ENCODE results near the gene KCNS1. TPM values are rescaled to one million over a fixed set of nuclear protein-coding genes. Genes with fewer than 3 reads are reported as not detected.

KCNS1 gene
- total and polyA plus RNA-seq, 2 of the 8 experiments (the other 6 are each of a cell fraction or from before 2014, with no cell fraction given) = 1.4 to 1.8 TPM

DNA sequence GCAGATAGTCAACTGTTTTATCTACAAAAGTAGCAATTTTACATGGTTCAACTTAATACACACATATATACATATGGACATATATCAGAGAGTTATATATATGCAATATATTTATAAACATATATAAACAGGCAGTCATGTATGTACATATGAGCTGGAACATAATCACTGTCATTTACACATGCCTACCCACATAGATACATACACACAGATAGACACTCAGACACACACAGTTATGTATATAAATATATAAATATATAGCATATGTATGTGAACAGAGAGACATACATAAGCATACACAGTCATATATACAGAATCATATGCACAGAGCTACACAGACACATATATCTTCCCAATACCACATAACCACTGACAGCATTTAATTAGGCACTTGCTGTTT is 11.8 kb upstream of the KCNS1 start:
- H2BK20ac ChIP-seq (ENCODE audit: low read length) = no peak overlapping the region
- H2BK15ac ChIP-seq (ENCODE audit: low read length) = no peak overlapping the region
- H3K9me3 ChIP-seq (ENCODE audit: insufficient read depth in 2 of 2, low read depth in 1 of 2, low read length in 1 of 2) = no peaks in the 10 kb centered on the region
- H3K4me3 ChIP-seq (ENCODE audit: extremely low read depth in 1 of 4, insufficient read depth in 2 of 4, low read depth in 3 of 4, low read length in 4 of 4) = no peak overlapping the region
- H3K27ac ChIP-seq (ENCODE audit: low read depth, low read length) = no peak overlapping the region
- no peaks in the 10 kb centered on the region for H3K27me3 ChIP-seq (replicated peaks in 1 of 4; ENCODE audit: control insufficient read depth in 3 of 4, extremely low read depth in 1 of 4, insufficient read depth in 3 of 4, low read length in 3 of 4)
- no peak overlapping the region for H2AK5ac ChIP-seq (ENCODE audit: low read depth, low read length)
- no peak overlapping the region for H2BK5ac ChIP-seq (ENCODE audit: low read depth, low read length)
- ChIA-PET CTCF (ENCODE audit: partially characterized antibody) (interaction anchor here (0.9 to 13.8 kb wide), 29 partner anchors 8 to 427 kb away, joined by 3 to 210 read pairs (median 5); partner anchors contain the start of genes KCNS1, RBPJL and WFDC12), POLR2A (ENCODE audit: partially characterized antibody) (interaction anchor here (1.1 to 3.9 kb wide), 3 partner anchors 11 to 19 kb away, joined by 3 to 18 read pairs (median 4); partner anchors contain the start of gene KCNS1)
- H3K36me3 ChIP-seq (ENCODE audit: control insufficient read depth in 2 of 4, insufficient read depth in 4 of 4, low read length in 3 of 4) = no peaks in the 10 kb centered on the region
- H3K4me1 ChIP-seq (replicated peaks in 1 of 4; ENCODE audit: control insufficient read depth in 3 of 4, insufficient read depth in 4 of 4, low read length in 3 of 4) = peaks cover 0 to 7% (median 2%) of the 10 kb centered on the region in 4 experiments; a peak in 5 of 7 replicates
- H3K79me2 ChIP-seq (ENCODE audit: control insufficient read depth in 1 of 2, insufficient read depth in 2 of 2, low read length in 2 of 2) = no peaks in the 10 kb centered on the region
- no peak overlapping the region for H3K4me2 ChIP-seq (ENCODE audit: insufficient read depth in 1 of 2, low read depth in 2 of 2, low read length in 2 of 2)
- DNase-seq (ENCODE audit: low read depth in 1 of 2, low spot score in 2 of 2) (no peak), FAIRE-seq (no peak)
- no peak overlapping the region for H3K56ac ChIP-seq (replicated peaks; ENCODE audit: insufficient read length, low read depth, low read length)
- no peaks in the 10 kb centered on the region for H3K23me2 ChIP-seq (ENCODE audit: low read depth, low read length)
- H4K8ac ChIP-seq (ENCODE audit: extremely low read depth, insufficient read depth, low read length) = no peak overlapping the region
- H3K23ac ChIP-seq (ENCODE audit: insufficient read length) = no peak overlapping the region
- no peak overlapping the region for H4K91ac ChIP-seq (replicated peaks; ENCODE audit: insufficient read length, low read length)
- no peak overlapping the region for H3K4ac ChIP-seq (replicated peaks; ENCODE audit: insufficient read length, low read depth, low read length)
- no peak overlapping the region for H3K14ac ChIP-seq (ENCODE audit: insufficient read length)
- TF ChIP-seq SIX5 (IDR thresholded peaks at IDR 0.05; ENCODE audit: low read depth, low read length) = no peak
- H3K18ac ChIP-seq (ENCODE audit: extremely low read depth, low read length) = no peak overlapping the region
- H2BK120ac ChIP-seq (replicated peaks; ENCODE audit: low read depth, low read length) = no peak overlapping the region
- no peak overlapping the region for H4K5ac ChIP-seq (ENCODE audit: insufficient read length, low read depth, low read length)
- H3K79me1 ChIP-seq (ENCODE audit: low read depth, low read length) = no peaks in the 10 kb centered on the region
- H2BK12ac ChIP-seq (ENCODE audit: low read depth, low read length) = no peak overlapping the region
- no peak overlapping the region for H3K9ac ChIP-seq (replicated peaks in 1 of 4; ENCODE audit: extremely low read depth in 1 of 4, low read depth in 3 of 4, low read length in 3 of 4)
- no peak overlapping the region for H2AFZ ChIP-seq (ENCODE audit: low read length)
- no peaks in the 10 kb centered on the region for H4K20me1 ChIP-seq (replicated peaks in 1 of 2; ENCODE audit: control insufficient read depth in 1 of 2, insufficient read depth in 2 of 2, low read length in 2 of 2)
